Heart left ventricle (tissue), 13 donors: ENCODE results near the gene HOXA1.

Experiments
- CTCF ChIP-seq, 12 donors: fragments of 200-600 bp; sonication (generic) in 4 of 12; IDR thresholded peaks; one replicate each; pipeline versions ENCODE4 v1.5.0 to v1.8.0; 2018 to 2022; ENCODE audit warnings: antibody characterized with exemption in 12 of 12, mild to moderate bottlenecking in 5 of 12
- POLR2A ChIP-seq, 2 donors: fragments of 450-650 bp; IDR thresholded peaks; one replicate each; pipeline ENCODE4 v1.6.1; 2017; ENCODE audit warnings: antibody characterized with exemption in 2 of 2, mild to moderate bottlenecking in 2 of 2, moderate library complexity in 2 of 2
- donor health status: ischemic (EF 13 %, LVEDD 7.1; RV severe dilation, severe dysfunction).
- donor health status: DM: no; HTN: yes; CAD: no.
- donor health status: DM: no; HTN: no; CAD: no.
- donor health status: ischemic (EF 25% LVEDD 6.9; RV normal size, moderate dysfunction).
- donor health status: ischemic (EF 25% LVEDD 5.7; RV mildly dilated, moderate dysfunction).
- donor health status: ischemic (EF 35%, LVEDD 5.7; RV mildly dilated, moderate dysfunction).
- donor health status: nonischemic (EF 11% LVEDD 7.7; RV severe dilation, severe dysfunction).
- donor health status: DM: yes; HTN: yes; CAD: no.
- donor health status: PGD.
- donor health status: ischemic (EF 29% LVEDD 5.4; RV normal size, mild dysfunction).
- donor health status: nonischemic (EF 23%, LVEDD 6.1; RV moderate dilation, normal function).

- TF ChIP-seq POLR2A (IDR thresholded peaks at IDR 0.05) (no peak), CTCF (IDR thresholded peaks at IDR 0.05) (no peak)
These were observed 32.9 kb downstream of the HOXA1 start for GRCh38 chr7:27062946-27063345.
